HG02763 (cell line): Measurements from ENCODE around the gene HOXD4.
A peak's percentile ranks its signal among the peaks of the same experiment; 100 is the strongest.

Experiments used
- ATAC-seq: cut with Tn5 transposase; IDR thresholded peaks from one replicate; pipeline ENCODE4 v1.9.1; 2021; ENCODE audit warnings: mild to moderate bottlenecking, moderate library complexity; ENCODE audit not compliant: unreplicated experiment

HOXD4 gene

DNA sequence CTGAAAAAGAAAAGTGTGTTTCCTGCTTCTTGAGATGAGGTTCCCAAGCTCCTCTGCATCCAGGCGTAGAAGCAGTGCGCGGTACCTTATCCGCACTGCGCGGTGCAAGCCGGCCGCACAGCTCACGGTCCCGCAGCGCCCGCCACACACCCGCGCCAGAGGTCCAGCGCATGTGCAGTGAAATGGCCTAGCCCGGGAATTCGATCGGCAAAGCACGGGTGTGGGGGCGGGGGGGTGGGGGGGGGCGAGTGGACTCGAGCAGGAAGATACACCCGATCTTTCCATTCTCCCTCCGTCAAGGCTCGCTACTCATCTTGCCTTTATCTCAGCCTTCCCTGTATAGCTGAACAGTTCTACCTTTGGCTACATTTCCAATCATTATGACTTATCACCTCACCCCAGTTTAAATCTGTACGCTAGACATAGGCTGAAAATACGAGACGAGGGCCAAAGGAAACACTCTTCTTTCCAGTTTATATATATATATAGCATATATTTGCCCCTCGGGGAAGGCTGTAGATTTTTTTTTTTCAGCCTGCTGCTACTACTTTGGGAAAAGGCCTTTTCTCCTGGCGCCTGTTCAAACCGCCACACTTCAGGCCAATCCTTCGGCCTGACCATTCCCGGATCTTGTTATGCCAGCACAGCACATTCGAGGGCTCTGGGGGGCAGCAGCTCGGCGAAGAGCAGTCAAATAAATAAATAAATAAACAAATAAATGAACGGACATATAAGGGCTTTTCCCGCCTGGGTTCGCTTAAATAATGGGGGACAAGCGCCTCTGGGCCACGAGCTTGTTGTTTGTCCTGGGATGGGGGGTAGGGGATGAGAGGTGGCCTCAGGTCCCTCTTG lies 11.5 kb upstream of the HOXD4 start:
- ATAC-seq, result no peak

DNA sequence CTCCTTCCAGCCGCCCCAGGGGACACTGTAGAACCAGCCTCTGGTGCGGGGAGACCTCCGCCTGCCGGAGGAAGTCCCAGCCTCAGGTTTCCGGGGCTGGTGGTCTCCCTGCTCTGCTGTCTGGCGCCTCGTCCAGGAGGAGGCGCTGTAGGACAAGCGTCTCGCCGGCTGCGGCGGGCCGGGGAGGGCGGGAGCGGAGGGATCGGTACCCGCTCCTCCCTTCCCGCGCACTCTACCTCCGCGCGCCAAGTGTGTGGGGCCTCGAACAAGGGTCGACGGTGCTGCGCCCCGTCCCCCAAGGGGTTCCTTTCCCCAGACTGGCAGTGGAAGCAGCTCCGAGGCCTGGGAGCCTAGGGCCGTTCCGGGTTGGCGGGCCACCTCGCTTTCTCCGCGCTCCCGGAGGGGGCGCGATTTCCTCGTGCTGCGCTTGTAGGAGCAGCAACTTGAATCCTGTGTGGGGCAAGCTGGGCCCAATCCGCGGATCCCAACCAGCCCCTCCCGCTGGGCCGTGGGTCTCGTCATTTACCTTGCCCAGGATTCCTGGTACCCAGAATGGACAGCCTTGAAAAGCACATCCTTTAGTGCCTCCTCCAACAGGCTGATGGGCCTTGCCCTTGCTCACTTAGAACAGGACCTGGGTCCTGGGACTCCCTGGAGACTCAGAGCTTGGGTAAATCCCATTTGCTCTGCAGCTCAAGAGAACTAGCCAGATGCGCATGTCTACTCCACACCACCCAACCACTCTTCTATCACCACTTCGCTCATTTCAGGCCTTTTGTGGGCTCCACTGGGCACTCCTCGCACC lies 10.6 kb upstream of the HOXD4 start:
- ATAC-seq, result peak; percentile 90

DNA sequence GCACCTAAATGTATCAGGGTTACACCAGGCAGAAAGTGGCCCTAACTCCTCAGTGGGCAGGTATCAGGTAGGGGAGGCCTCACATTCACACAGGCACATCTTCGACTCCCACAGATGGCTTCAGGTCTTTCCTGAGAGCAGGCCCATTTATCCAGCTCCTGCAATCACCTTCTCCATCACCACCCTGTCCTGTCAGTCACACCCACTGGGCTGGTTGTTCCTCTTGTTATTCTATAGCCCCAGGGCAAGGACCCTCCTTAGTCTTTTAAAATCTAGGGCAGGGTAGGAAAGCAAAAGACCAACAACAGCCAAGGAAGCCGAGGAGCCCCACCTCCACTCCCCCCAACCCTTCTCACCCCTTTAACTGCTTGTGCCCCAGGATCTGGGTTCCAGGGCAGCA lies 9.1 kb upstream of the HOXD4 start:
- ATAC-seq, result no peak

DNA sequence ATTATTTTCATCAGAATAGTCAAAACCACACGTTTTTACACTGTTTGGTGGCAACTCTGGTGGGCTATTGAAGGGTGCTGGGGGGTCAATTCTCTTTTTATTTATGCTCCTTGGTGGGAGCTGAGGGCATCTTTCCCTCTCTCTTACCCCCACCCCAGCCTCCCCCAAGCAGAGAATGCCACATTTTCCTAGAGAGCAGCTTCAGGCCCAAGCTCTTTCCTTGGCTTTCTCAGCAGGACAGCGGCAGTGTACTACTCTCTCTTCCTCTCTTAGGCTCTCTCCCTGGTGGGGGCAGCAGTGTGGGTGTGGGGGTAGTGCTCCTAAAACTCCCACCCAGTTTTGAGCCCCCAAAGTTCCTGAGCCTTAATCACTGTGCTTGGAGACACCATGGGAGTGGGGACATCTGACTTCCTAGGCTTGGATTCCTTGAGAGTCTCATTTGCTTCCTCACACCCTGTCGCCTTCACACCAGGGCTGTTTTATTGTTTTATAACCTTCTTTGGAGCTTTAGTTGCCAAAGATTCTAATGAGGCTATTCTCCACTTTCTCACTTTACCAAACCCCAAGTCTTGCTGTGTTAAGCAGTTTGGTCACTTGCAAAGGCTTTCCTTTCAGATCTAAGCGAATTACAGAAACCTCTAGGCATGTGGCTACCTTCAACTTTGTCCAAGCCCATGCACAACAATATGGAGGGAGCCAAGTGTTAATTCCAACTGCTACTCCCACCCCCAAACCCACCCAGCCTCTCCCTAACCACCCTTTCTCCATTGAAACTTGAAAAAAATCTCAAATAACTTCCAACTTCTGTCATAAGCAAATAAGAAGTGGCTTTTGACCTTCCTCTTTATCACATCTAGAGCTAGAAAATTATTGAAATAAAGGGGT lies 6.0 kb upstream of the HOXD4 start:
- no peak for ATAC-seq

DNA sequence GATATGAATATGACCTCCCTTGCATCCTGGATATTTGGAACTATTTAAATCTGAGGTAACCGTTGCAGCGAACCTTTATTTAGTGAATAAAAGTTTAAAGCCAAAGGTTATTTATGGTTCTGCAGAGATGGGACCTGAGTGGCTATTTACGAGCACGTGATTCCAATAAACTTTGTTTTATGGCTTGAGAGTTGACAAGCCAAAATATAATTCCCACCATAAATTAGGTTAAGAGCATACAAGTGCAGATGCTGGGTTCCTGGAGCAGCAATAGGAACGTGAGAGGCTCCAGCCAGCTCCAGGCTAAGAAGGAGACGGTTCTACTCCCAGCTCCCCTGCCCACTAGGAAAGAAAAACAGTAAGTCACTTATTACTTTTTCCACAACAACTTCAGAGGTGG lies 5.2 kb upstream of the HOXD4 start:
- no peak for ATAC-seq

DNA sequence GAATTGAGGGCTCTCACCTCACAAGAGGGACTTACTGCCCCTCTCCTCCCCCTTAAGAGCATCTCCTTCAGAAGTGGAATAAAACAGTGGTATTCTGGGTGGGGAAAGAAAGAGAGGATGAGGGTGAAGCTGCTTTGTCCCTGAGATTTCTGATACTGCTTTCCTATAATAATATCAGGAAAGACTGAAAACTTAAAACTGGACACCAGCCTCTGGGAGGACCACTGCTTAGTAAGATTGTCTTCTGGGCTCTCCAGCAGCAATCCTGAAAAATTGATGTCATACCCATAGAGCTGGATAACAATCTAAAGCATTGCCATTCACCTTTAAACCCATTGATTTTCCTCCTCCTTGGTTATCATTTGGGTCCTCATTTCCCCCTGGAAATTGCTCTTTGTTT lies 4.7 kb upstream of the HOXD4 start:
- ATAC-seq, result no peak

DNA sequence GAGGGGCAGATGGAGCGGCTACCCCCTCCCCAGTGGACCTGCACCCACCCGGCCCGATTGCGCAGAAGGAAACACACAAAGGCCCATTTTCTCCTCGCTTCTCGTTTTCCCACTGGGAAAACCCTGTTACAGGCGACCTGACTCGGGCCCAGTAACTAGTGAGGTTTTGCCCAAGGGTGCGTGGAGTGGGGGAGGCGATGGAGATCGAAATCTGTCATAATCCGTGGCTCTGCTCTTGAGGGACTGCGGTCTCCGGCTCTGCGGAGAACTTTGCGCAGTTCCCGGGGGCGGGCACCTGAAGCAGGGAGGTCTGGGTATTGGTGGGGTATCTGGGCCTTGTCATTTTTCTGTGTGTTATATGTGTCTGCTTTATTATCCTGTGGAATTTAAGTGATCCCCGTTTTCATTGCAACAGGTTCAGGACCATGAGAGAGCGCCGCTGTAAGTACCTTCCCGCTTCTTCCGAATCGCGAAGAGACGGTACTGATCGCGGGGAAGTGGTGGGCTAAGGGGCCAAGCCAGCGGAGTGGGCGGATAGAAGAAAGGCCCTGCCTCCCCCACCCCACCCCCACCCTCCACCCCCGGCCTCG lies 4.0 kb upstream of the HOXD4 start:
- ATAC-seq, result no peak

DNA sequence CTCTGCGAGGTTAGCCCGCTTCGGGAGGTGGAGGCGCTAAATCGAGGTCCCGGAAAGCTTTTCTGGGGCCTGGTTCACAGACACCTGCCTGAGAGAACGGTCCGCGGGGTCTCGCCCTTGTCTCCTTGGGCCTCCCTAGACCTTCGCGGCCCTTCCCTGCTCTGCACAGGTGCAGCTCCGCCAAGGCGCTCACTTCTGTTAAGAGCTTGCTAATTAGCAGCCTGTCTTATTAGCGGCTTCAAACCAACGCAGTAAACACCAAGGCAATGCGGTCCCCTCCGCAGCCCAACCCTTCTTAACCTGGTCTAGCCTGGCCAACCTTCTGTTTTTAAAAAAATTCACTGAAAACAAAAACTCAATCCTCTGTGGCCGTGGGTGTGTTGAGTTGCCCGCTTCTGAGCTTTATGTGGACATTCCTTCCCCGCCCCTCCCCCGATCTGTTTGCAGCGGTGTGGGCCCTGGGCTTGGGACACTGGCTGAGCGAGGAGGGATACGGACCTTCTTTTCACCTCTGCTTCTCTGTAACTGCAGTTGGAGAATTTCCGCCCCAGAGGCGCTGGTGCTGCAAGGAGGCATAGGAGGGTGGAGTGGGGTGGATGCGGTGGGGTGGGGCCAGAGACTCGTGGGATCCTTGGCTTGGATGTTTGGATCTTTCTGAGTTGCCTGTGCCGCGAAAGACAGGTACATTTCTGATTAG lies 3.4 kb upstream of the HOXD4 start:
- no peak for ATAC-seq

DNA sequence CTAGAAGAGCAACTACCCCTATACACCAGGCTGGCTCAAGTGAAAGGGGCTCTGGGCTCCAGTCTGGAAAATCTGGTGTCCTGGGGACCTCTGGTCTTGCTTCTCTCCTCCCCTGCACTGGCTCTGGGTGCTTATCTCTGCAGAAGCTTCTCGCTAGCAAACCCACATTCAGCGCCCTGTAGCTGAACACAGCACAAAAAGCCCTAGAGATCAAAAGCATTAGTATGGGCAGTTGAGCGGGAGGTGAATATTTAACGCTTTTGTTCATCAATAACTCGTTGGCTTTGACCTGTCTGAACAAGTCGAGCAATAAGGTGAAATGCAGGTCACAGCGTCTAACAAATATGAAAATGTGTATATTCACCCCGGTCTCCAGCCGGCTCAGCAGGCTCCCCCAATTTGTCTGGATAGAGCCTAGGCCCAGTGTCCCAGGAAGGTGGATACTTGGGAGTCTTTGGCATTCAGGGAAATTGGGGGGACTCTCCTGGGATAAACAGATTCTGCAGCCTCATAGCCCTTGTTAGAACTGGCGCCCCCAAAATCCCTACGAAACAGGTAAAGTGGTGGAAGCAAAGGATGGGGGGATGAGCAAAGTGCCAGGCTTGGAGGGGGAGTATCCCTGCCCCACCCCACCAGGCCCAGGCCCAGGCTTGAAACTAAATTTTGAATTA lies 2.5 kb upstream of the HOXD4 start:
- no peak for ATAC-seq

DNA sequence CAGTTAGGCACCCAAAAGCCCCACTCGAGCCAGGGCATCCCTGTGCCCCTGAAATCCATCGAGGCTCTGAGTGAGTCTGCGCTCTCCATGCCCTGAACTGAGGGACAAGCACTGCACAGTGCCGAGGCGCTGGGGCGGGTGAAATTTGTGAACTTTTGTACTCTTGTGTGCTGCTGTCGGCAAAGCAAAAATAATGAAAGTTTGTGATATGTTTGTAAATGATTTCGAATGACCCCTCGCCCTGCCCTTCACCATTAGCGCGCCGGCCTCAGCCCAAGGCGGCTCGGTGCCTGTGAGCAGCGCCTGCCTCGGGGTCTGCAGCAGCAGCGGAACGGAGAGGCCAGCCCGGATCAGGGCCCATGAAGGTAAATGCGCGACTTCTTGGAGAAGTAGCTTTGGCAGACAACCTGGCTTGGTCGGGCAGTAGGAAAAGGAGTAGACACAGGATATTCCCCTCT lies 1.8 kb upstream of the HOXD4 start:
- no peak for ATAC-seq

DNA sequence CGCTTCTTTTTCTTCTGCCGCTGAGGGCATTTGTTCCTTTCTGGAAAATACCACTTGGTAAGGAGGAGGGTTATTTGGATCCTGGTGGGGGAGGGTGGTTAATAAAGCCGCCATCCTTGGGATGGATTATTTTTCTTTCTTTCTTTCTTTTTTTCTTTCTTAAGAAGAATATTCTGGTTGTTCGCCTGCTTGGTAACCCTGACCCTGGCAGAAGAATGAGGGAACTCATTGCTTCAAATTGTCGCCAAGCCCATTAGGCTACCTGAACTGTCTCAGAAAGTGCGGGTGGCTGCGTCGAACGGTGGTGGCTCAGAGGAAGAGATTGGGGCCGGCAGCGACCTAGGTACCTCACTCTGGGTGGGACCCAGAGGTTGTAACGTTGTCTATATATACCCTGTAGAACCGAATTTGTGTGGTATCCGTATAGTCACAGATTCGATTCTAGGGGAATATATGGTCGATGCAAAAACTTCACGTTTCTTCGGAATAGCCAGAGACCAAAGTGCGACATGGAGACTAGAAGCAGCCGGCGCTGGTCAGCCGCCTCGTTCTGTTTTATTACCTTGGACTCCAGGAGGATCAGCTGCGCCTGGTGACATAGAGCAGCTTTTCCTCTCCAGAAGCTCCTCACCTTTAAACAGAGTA lies 1.3 kb upstream of the HOXD4 start:
- ATAC-seq, result no peak

DNA sequence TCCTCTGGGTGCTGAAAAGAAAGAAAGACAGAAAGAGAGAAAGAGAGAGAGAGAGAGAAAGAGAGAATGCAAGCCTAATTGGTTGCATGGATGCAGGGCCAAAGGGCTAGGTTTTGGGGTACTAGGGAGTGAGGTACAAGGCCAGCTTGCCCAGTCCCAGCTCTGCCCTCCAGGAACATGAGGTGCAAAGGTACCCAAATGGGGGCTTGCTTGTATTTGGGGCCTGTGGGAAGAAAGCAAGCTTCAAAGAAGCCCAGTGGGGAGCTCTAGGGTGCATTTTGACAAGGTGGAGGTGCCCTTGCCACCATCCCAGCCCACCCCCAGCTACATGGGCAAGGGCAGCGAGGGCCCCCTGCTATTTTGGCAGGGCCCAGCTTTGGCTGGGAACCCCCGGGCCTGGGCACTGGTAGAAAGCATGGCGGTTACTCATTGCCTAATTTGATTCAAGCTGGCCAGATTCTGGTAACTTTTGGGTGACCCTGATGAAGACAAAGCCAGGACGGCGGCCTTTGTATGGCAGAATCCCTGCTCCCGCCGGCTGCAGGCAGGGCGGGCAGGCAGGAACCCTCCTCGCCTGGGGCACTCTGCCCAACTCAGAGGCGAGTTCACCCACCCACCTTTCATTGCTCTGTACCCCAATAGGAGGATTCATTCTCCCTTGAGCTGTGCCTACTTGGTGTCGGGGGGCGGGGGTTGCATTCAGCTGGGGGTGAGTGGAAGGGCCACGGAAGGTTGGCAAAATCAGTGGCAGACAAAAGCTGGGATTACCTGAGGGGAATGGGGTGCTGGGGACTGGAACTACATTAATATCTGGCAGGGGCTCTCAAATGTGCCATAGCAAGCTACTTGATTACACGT lies 537 bp upstream of the HOXD4 start:
- no peak for ATAC-seq

DNA sequence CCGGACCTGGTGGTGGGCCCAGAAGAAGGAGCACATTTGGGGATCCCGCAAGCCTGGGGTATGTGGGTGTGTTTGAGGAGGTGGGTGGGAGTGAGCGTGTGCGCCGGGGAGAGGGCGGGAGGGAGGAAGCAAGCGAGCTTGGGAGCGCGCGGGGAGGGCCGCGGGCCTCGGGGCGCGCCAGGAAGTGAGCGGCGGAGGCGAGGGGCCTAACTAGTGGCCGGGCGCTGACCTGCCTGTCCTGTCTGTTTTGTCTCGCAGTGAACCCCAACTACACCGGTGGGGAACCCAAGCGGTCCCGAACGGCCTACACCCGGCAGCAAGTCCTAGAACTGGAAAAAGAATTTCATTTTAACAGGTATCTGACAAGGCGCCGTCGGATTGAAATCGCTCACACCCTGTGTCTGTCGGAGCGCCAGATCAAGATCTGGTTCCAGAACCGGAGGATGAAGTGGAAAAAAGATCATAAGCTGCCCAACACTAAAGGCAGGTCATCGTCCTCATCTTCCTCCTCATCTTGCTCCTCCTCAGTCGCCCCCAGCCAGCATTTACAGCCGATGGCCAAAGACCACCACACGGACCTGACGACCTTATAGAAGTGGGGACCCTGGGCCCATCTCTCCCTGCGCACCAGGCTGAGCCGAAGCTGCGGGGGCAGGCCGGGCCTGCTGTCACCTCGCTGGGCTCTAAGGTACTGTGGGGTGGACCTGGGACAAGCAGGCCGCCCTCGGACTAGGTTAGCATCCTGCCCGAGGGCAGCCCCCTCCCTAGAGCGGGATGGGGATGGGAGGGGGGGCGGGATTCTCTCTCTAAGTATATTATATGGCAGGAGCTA lies 1.2 kb downstream of the HOXD4 start:
- ATAC-seq, result no peak

DNA sequence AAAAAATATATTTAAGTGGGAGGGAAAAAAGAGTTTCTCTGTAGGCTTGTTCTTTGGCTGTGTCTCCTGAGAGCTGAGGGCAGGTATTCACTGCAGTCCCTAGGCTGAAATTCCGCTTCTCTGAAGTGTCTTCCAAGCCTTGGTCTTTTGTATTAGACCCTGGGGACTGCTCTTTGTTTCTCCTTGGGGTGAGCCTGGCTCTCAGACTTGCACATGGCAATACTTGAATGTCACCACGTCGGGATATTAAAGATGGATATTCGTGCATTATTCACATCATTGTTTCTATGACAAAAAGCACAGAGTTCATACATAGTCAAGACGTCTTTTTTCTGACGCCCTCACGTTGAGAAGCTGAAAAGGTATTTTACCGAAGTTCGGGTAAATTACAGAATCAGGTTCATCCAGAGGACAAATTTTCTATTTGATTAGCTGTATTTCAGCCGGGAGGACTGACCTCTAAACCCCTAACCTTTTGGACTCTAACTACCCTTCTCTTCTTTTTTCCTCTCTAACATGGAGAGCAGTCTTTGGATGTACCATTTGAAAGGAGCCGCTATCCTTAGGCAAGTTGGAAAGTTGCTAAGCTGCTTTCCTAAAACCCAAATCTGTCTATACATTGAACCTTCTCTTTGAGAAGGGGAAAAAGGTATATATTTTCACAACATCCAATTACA lies 3.4 kb downstream of the HOXD4 start:
- ATAC-seq, result no peak

DNA sequence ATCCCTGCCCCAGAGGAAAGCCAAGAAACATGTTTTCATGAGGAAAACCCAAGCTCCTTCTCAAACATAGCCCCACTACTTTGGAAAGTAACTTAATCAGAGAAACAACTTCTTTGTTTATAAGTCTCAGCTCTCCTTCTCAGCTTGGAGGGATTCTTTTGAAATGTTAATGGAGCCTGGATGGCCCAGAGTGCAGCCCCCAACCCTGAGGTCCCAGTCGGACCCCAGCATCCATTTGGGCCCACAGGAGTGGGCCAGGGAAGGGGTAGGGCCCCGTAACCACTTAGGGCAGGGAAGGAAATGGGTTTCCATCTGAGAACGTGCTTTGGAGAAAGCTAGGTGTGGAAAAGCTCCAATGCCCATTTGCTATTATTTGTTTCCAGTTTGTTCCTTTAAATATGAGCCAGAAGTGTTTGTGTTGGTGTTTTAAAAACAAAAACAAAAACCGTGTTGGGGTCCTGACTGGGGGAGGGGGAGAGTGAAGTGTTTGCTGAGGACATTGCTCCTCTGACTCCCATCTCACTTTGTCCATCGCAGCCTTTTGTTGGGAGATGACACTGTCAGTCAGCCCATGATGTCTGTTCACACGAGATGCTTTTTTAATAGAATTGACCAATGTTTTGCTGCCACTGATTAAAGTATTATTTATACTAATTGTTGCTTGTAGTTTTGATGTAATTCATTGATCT lies 4.2 kb downstream of the HOXD4 start:
- no peak for ATAC-seq

DNA sequence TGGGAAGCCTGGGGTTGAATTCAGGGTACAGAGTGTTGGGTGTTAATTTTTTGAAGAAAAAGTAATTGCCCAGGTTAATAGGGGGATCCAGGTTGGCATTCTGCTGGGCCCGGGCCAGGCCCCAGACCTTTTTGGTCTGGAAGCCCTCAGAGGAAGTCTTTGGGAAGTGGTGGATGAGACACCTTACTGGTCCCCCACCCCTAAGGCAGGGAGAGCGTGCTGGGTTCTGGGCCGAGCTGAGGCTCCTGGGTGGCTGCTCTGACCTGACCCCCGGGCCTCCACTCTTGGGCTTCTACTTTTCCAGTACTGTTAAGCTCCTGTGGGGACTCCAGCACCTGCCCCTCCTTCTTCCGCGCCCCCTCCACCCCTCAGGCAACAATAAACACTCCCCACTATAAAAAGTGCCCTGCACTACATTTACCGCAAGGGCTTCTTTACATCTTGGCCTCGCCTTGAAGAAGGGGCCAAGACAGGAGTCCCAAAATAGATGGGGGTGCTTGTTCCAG lies 5.0 kb downstream of the HOXD4 start:
- ATAC-seq, result no peak
